Stimulated activated CD4-positive, alpha-beta T cell treated with anti-CD3 and anti-CD28 coated beads, TNF-alpha, amount 100 ng/mL, for 48 hours (primary cell): ENCODE data around the gene CARD19.

Experiments used
- DNase-seq, 3 donors: peaks; one replicate each; pipeline ENCODE4 v3.0.0-alpha.2; 2020; ENCODE audit warnings: low read depth in 3 of 3

Gene CARD19

GRCh38 chr9:93133681-93134014 lies 37.6 kb downstream of the CARD19 start:
- no peak for DNase-seq

- DNase-seq: peak; percentile 73 to 80 (median 79)
Observed at GRCh38 chr9:93134015-93134739, 38.2 kb downstream of the CARD19 start, which contains the start of gene NINJ1. Gene NINJ1, minus strand, starts transcription at chr9:93134251. Its CDS starts 34 bp downstream, at chr9:93134217.

GRCh38 chr9:93134740-93135444 lies 38.9 kb downstream of the CARD19 start:
- DNase-seq: no peak

- no peak for DNase-seq
Observed at GRCh38 chr9:93136011-93136440, 40.0 kb downstream of the CARD19 start.

- no peak for DNase-seq
Observed at GRCh38 chr9:93137362-93137761, 41.3 kb downstream of the CARD19 start.

- no peak for DNase-seq
Observed at GRCh38 chr9:93138171-93138764, 42.3 kb downstream of the CARD19 start.

- no peak for DNase-seq
Observed at GRCh38 chr9:93139365-93140182, 43.6 kb downstream of the CARD19 start.

GRCh38 chr9:93141771-93142483 lies 45.9 kb downstream of the CARD19 start:
- no peak for DNase-seq

GRCh38 chr9:93143830-93144530 lies 48.0 kb downstream of the CARD19 start:
- no peak for DNase-seq

GRCh38 chr9:93146696-93147095 lies 50.7 kb downstream of the CARD19 start:
- peak in 1 of 3 donors; percentile 60 for DNase-seq

- DNase-seq: no peak
Observed at GRCh38 chr9:93147632-93148031, 51.6 kb downstream of the CARD19 start.

- no peak for DNase-seq
Observed at GRCh38 chr9:93148721-93149120, 52.7 kb downstream of the CARD19 start.

GRCh38 chr9:93149361-93149760 lies 53.3 kb downstream of the CARD19 start:
- DNase-seq: no peak

- DNase-seq: no peak
Observed at GRCh38 chr9:93151097-93151784, 55.2 kb downstream of the CARD19 start.

GRCh38 chr9:93154293-93154903 lies 58.4 kb downstream of the CARD19 start:
- DNase-seq: no peak

GRCh38 chr9:93155716-93156474 lies 59.9 kb downstream of the CARD19 start:
- DNase-seq: no peak

- peak in 2 of 3 donors; percentile 35 to 53 for DNase-seq
Observed at GRCh38 chr9:93156475-93157008, 60.5 kb downstream of the CARD19 start.

GRCh38 chr9:93159601-93160471 lies 63.8 kb downstream of the CARD19 start:
- DNase-seq: peak; percentile 43 to 69 (median 61)
